ENCODE data around the gene TENM3. TPM values are rescaled to one million over a fixed set of nuclear protein-coding genes. Genes with fewer than 3 reads are reported as not detected.

Gene TENM3
- total RNA-seq, 2 donors from 2014 or later: 39.5 to 51.9 TPM

GRCh38 chr4:182286931-182287330, 43.7 kb downstream of the TENM3 start:
- Histone ChIP-seq H3K9me3 (ENCODE audit: control insufficient read depth, low read length) (no peaks in the 10 kb centered on the region), H3K9ac (ENCODE audit: extremely low read depth, low read length, poor library complexity, severe bottlenecking) (no peak overlapping the region), H3K27me3 (ENCODE audit: control insufficient read depth, insufficient read depth, low read length, poor library complexity, severe bottlenecking) (no peaks in the 10 kb centered on the region), H3K4me3 (ENCODE audit: low read length) (no peak overlapping the region), H3K27ac (ENCODE audit: low read depth, low read length) (no peak overlapping the region), H3K36me3 (ENCODE audit: control insufficient read depth, insufficient read depth, low read length) (no peaks in the 10 kb centered on the region), H3K4me1 (ENCODE audit: control insufficient read depth, insufficient read depth, low read length) (no peaks in the 10 kb centered on the region)
- WGBS, 2 experiments (ENCODE audit: insufficient coverage in 1 of 2, insufficient read length in 1 of 2): 92 to 97% methylated on average over 5 to 7 of the region's 7 CpGs
- H3K4me3 Mint-ChIP-seq: no peak overlapping the region
- no peak overlapping the region for H3K27ac Mint-ChIP-seq
- no peak for TF ChIP-seq CTCF (conservative IDR thresholded peaks at IDR 0.05)
- DNase-seq: no peak
- no peaks in the 10 kb centered on the region for H3K27me3 Mint-ChIP-seq (ENCODE audit: insufficient read depth)
- H3K9me3 Mint-ChIP-seq: no peaks in the 10 kb centered on the region
- peaks cover 2% of the 10 kb centered on the region for H3K36me3 Mint-ChIP-seq (ENCODE audit: low read depth)
- no peaks in the 10 kb centered on the region for H3K4me1 Mint-ChIP-seq

GRCh38 chr4:182288534-182288933, 45.3 kb downstream of the TENM3 start:
- peaks cover 2% of the 10 kb centered on the region for H3K27me3 Mint-ChIP-seq (ENCODE audit: insufficient read depth)
- no peaks in the 10 kb centered on the region for H3K27me3 ChIP-seq (ENCODE audit: control insufficient read depth, insufficient read depth, low read length, poor library complexity, severe bottlenecking)
- no peak overlapping the region for H3K9ac ChIP-seq (ENCODE audit: extremely low read depth, low read length, poor library complexity, severe bottlenecking)
- peaks cover 2% of the 10 kb centered on the region for H3K36me3 Mint-ChIP-seq (ENCODE audit: low read depth)
- no peak overlapping the region for H3K4me3 Mint-ChIP-seq
- no peaks in the 10 kb centered on the region for H3K4me1 ChIP-seq (ENCODE audit: control insufficient read depth, insufficient read depth, low read length)
- H3K9me3 Mint-ChIP-seq: no peaks in the 10 kb centered on the region
- no peak overlapping the region for H3K27ac Mint-ChIP-seq
- H3K4me1 Mint-ChIP-seq: peaks cover 5% of the 10 kb centered on the region
- H3K36me3 ChIP-seq (ENCODE audit: control insufficient read depth, insufficient read depth, low read length): no peaks in the 10 kb centered on the region
- WGBS, 2 experiments (ENCODE audit: insufficient coverage in 1 of 2, insufficient read length in 1 of 2): 94 to 97% methylated on average over 7 of the region's 7 CpGs
- H3K27ac ChIP-seq (ENCODE audit: low read depth, low read length): no peak overlapping the region
- H3K4me3 ChIP-seq (ENCODE audit: low read length): no peak overlapping the region
- TF ChIP-seq CTCF (conservative IDR thresholded peaks at IDR 0.05): no peak
- no peak for DNase-seq
- no peaks in the 10 kb centered on the region for H3K9me3 ChIP-seq (ENCODE audit: control insufficient read depth, low read length)

- Histone ChIP-seq H3K9ac (ENCODE audit: extremely low read depth, low read length, poor library complexity, severe bottlenecking) (no peak overlapping the region), H3K9me3 (ENCODE audit: control insufficient read depth, low read length) (no peaks in the 10 kb centered on the region), H3K4me1 (ENCODE audit: control insufficient read depth, insufficient read depth, low read length) (peaks cover 5% of the 10 kb centered on the region), H3K36me3 (ENCODE audit: control insufficient read depth, insufficient read depth, low read length) (no peaks in the 10 kb centered on the region), H3K27me3 (ENCODE audit: control insufficient read depth, insufficient read depth, low read length, poor library complexity, severe bottlenecking) (no peaks in the 10 kb centered on the region), H3K27ac (ENCODE audit: low read depth, low read length) (no peak overlapping the region), H3K4me3 (ENCODE audit: low read length) (no peak overlapping the region)
- H3K27ac Mint-ChIP-seq: no peak overlapping the region
- peak; percentile 63 for DNase-seq
- no peak overlapping the region for H3K4me3 Mint-ChIP-seq
- H3K27me3 Mint-ChIP-seq (ENCODE audit: insufficient read depth): peaks cover 3% of the 10 kb centered on the region
- TF ChIP-seq CTCF (conservative IDR thresholded peaks at IDR 0.05): no peak
- peaks cover 14% of the 10 kb centered on the region for H3K4me1 Mint-ChIP-seq
- H3K36me3 Mint-ChIP-seq (ENCODE audit: low read depth): peaks cover 2% of the 10 kb centered on the region
- no peaks in the 10 kb centered on the region for H3K9me3 Mint-ChIP-seq
- WGBS, 2 experiments (ENCODE audit: insufficient coverage in 1 of 2, insufficient read length in 1 of 2): 93 to 98% methylated on average over 9 to 13 of the region's 13 CpGs
Observed at GRCh38 chr4:182289809-182290208, 46.6 kb downstream of the TENM3 start.

All from endodermal cell (in vitro differentiated cells).